Fibroblast of lung (primary cell): ENCODE data around the gene DNAJC28.

ENCODE experiments used
- EZH2 ChIP-seq: IDR thresholded peaks from 2 replicates; pipeline ENCODE4 v1.5.1; 2012; ENCODE audit warnings: low read length, control low read depth, mild to moderate bottlenecking; ENCODE audit errors: missing control alignments
- TF ChIP-seq, protein P1 (sequence below), 2 donors: IDR thresholded peaks in 1 of 2; conservative IDR thresholded peaks in 1 of 2; 1 replicate in 1 of 2; 2 replicates in 1 of 2; pipeline ENCODE4 v1.5.1; 2011 to 2012; ENCODE audit warnings: low read length in 2 of 2, control low read depth in 1 of 2, inconsistent platforms in 1 of 2, low read depth in 1 of 2, mild to moderate bottlenecking in 1 of 2

DNA sequence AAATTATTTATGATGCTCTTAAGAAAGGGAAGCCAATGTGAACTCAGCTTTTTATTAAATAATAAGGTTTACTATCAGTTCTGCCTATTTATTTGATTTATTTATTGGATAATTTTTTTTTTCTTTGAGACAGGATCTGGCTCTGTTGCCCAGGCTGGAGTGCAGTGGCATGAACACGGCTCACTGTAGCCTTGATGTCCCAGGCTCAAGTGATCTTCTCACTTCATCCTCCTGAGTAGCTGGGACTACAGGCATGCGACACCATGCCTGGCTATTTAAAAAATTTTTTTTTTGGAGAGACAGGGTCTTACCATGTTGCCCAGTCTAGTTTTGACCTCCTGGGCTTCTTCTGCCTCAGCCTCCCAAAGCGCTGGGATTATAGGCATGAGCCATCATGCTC lies 21.0 kb upstream of the DNAJC28 start:
- TF ChIP-seq, protein P1, sequence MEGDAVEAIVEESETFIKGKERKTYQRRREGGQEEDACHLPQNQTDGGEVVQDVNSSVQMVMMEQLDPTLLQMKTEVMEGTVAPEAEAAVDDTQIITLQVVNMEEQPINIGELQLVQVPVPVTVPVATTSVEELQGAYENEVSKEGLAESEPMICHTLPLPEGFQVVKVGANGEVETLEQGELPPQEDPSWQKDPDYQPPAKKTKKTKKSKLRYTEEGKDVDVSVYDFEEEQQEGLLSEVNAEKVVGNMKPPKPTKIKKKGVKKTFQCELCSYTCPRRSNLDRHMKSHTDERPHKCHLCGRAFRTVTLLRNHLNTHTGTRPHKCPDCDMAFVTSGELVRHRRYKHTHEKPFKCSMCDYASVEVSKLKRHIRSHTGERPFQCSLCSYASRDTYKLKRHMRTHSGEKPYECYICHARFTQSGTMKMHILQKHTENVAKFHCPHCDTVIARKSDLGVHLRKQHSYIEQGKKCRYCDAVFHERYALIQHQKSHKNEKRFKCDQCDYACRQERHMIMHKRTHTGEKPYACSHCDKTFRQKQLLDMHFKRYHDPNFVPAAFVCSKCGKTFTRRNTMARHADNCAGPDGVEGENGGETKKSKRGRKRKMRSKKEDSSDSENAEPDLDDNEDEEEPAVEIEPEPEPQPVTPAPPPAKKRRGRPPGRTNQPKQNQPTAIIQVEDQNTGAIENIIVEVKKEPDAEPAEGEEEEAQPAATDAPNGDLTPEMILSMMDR (conservative IDR thresholded peaks at IDR 0.05 in 1 of 2, IDR thresholded peaks at IDR 0.05 in 1 of 2; ENCODE audit: low read depth in 1 of 2, low read length in 2 of 2) = no peak
- TF ChIP-seq EZH2 = no peak
